ENCODE measurements around the gene B4GALNT4.
A peak's percentile ranks its signal among the peaks of the same experiment; 100 is the strongest.
"Not testable (repeated sequence)": the region's sequence is repeated elsewhere in the genome, so short reads cannot be mapped to it uniquely, and the experiment has no call there.

The B4GALNT4 gene

GRCh38 chr11:393219-394033 is 24.1 kb downstream of the B4GALNT4 start:
- Histone ChIP-seq H3K4me2 (ENCODE audit: low read length) (peak overlapping the region; percentile 32), H3K27me3 (ENCODE audit: control insufficient read depth, insufficient read depth, low read length) (peaks cover 7% of the 10 kb centered on the region), H3K36me3 (ENCODE audit: insufficient read depth, low read length) (no peaks in the 10 kb centered on the region), H3K4me3 (ENCODE audit: low read length) (no peak overlapping the region), H3K9me3 (replicated peaks; ENCODE audit: low read length) (no peaks in the 10 kb centered on the region), H3K9ac (ENCODE audit: low read depth, low read length) (no peak overlapping the region), H3K4me1 (ENCODE audit: control insufficient read depth, insufficient read depth, low read length) (peaks cover 39% of the 10 kb centered on the region)

DNA sequence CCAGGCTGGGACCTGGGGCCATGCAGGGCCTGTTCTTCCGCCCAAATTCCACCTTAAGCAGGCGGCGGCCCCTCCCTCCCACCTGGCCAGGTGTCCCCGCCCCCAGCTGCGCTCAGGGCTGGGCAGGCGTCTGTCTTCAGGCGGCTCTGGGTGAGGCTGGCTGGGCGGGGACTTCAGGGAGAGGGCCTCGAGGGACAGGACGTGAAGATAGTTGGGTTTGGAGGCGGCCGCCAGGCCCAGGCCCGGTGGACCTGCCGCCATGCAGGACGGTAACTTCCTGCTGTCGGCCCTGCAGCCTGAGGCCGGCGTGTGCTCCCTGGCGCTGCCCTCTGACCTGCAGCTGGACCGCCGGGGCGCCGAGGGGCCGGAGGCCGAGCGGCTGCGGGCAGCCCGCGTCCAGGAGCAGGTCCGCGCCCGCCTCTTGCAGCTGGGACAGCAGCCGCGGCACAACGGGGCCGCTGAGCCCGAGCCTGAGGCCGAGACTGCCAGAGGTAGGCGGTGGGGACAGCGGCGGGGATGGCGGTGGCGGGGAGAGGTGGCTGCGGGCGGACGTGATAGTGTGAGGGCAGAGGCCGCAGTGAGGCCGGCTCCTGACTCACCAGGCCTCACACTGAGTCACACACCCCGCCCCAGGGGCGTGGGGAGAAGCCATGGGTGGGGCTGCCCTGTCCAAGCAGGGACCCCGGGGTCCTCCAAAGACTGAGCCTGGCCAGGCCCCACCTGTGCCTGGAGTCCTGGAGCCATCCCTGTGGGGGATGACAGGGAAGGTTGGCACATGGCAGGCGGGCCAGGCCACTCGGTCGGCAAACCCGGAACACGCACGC is 24.9 kb downstream of the B4GALNT4 start, which contains the start of gene PKP3:
PKP3 (plus strand) TSS at position 176 of the 824 bp plus-strand sequence; CDS start at position 260, 84 bp downstream.
- Histone ChIP-seq H3K9me3 (replicated peaks; ENCODE audit: low read length) (no peaks in the 10 kb centered on the region), H3K36me3 (ENCODE audit: insufficient read depth, low read length) (no peaks in the 10 kb centered on the region), H3K4me3 (ENCODE audit: low read length) (peak within 1 kb of the TSS; percentile 0), H3K4me2 (ENCODE audit: low read length) (peak within 1 kb of the TSS; percentile 50), H3K9ac (ENCODE audit: low read depth, low read length) (no peak within 1 kb of the TSS), H3K4me1 (ENCODE audit: control insufficient read depth, insufficient read depth, low read length) (peaks cover 39% of the 10 kb centered on the region), H3K27me3 (ENCODE audit: control insufficient read depth, insufficient read depth, low read length) (peaks cover 3% of the 10 kb centered on the region)

DNA sequence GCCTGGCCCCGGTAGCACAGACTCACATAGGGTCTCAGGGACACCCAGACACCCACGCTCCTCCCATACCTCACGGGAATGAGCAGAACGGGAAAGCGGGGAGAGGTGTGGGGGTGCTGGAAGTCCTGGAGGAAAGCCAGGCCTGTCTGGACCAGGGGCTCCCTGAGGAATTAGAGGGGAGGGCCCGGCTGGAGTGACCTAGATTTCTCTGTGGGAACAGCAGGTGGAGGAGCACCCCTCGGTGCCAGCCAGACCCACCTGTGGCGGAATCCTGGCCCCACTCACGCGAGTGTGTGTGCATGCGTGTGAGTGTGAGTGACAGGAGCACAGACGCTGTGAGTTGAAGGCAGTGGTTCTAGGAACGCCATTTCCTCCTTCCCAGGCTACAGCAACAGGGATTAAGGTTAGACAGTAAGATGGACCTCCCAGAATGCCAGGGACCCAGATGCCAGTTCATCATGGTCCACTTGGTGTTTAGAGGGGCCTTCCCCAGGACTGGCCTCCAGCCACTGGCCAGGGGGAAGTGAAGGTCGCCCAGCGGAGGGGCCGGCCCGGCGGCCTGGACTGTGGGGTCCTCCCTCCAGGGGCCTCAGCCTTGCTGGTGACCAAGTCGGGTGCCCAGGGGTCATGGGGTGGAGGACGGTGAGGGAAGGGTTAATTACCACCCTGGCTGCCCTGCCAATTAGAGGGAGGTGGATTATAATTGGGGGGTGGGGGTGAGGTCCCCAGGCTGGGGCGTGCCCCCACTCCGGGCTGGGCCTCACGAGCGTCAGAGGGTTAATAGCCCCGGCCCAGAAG is 25.8 kb downstream of the B4GALNT4 start:
- peak overlapping the region; percentile 0 for H3K4me3 ChIP-seq (ENCODE audit: low read length)
- H3K36me3 ChIP-seq (ENCODE audit: insufficient read depth, low read length), result no peaks in the 10 kb centered on the region
- peak overlapping the region; percentile 50 for H3K4me2 ChIP-seq (ENCODE audit: low read length)
- H3K9ac ChIP-seq (ENCODE audit: low read depth, low read length), result no peak overlapping the region
- peaks cover under 1% of the 10 kb centered on the region for H3K27me3 ChIP-seq (ENCODE audit: control insufficient read depth, insufficient read depth, low read length)
- H3K9me3 ChIP-seq (replicated peaks; ENCODE audit: low read length), result no peaks in the 10 kb centered on the region
- H3K4me1 ChIP-seq (ENCODE audit: control insufficient read depth, insufficient read depth, low read length), result peaks cover 39% of the 10 kb centered on the region

DNA sequence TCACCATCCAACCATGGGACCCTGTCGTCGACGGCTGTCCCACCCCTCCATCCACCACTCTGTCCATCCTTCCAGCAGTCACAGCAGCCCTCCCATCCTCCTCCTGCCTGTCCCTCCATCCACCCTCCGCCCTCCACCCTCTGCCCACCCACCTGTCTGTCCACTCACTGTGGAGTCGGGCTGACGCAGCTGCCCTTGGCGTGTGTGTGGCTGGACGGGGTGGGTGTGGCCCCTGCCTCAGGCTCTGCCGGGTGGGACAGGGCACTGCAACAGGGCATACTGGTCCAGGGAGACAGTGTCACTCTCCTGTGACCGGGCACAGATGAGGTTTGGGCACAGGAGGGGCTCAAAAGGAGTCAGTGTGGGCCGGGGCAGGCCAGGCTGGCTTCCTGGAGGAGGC is 26.6 kb downstream of the B4GALNT4 start:
- Histone ChIP-seq H3K36me3 (ENCODE audit: insufficient read depth, low read length) (no peaks in the 10 kb centered on the region), H3K4me2 (ENCODE audit: low read length) (no peak overlapping the region), H3K9me3 (replicated peaks; ENCODE audit: low read length) (no peaks in the 10 kb centered on the region), H3K27me3 (ENCODE audit: control insufficient read depth, insufficient read depth, low read length) (no peaks in the 10 kb centered on the region), H3K4me3 (ENCODE audit: low read length) (no peak overlapping the region), H3K9ac (ENCODE audit: low read depth, low read length) (no peak overlapping the region), H3K4me1 (ENCODE audit: control insufficient read depth, insufficient read depth, low read length) (peaks cover 39% of the 10 kb centered on the region)

GRCh38 chr11:396511-396947 is 27.2 kb downstream of the B4GALNT4 start:
- peak overlapping the region; percentile 57 for H3K9ac ChIP-seq (ENCODE audit: low read depth, low read length)
- no peaks in the 10 kb centered on the region for H3K9me3 ChIP-seq (replicated peaks; ENCODE audit: low read length)
- peak overlapping the region; percentile 96 for H3K4me2 ChIP-seq (ENCODE audit: low read length)
- peak overlapping the region; percentile 72 for H3K4me3 ChIP-seq (ENCODE audit: low read length)
- H3K4me1 ChIP-seq (ENCODE audit: control insufficient read depth, insufficient read depth, low read length), result peaks cover 39% of the 10 kb centered on the region
- H3K27me3 ChIP-seq (ENCODE audit: control insufficient read depth, insufficient read depth, low read length), result no peaks in the 10 kb centered on the region
- no peaks in the 10 kb centered on the region for H3K36me3 ChIP-seq (ENCODE audit: insufficient read depth, low read length)

DNA sequence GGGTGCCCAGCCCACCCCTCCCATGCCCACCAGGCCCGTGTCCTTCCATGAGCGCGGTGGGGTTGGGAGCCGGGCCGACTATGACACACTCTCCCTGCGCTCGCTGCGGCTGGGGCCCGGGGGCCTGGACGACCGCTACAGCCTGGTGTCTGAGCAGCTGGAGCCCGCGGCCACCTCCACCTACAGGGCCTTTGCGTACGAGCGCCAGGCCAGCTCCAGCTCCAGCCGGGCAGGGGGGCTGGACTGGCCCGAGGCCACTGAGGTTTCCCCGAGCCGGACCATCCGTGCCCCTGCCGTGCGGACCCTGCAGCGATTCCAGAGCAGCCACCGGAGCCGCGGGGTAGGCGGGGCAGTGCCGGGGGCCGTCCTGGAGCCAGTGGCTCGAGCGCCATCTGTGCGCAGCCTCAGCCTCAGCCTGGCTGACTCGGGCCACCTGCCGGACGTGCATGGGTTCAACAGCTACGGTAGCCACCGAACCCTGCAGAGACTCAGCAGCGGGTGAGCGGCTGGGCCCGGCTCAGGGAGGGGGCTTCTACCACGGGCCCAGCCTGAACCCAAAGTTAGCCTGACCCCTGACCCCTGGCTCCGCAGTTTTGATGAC is 27.7 kb downstream of the B4GALNT4 start:
- Histone ChIP-seq H3K4me1 (ENCODE audit: control insufficient read depth, insufficient read depth, low read length) (peaks cover 39% of the 10 kb centered on the region), H3K9ac (ENCODE audit: low read depth, low read length) (peak overlapping the region; percentile 57), H3K4me3 (ENCODE audit: low read length) (peak overlapping the region; percentile 72), H3K4me2 (ENCODE audit: low read length) (peak overlapping the region; percentile 96), H3K27me3 (ENCODE audit: control insufficient read depth, insufficient read depth, low read length) (no peaks in the 10 kb centered on the region), H3K36me3 (ENCODE audit: insufficient read depth, low read length) (no peaks in the 10 kb centered on the region), H3K9me3 (replicated peaks; ENCODE audit: low read length) (no peaks in the 10 kb centered on the region)

GRCh38 chr11:398826-399225 is 29.5 kb downstream of the B4GALNT4 start:
- Histone ChIP-seq H3K27me3 (ENCODE audit: control insufficient read depth, insufficient read depth, low read length) (no peaks in the 10 kb centered on the region), H3K9ac (ENCODE audit: low read depth, low read length) (no peak overlapping the region), H3K9me3 (replicated peaks; ENCODE audit: low read length) (no peaks in the 10 kb centered on the region), H3K4me2 (ENCODE audit: low read length) (no peak overlapping the region), H3K4me1 (ENCODE audit: control insufficient read depth, insufficient read depth, low read length) (peaks cover 29% of the 10 kb centered on the region), H3K4me3 (ENCODE audit: low read length) (no peak overlapping the region), H3K36me3 (ENCODE audit: insufficient read depth, low read length) (no peaks in the 10 kb centered on the region)

- Histone ChIP-seq H3K36me3 (ENCODE audit: insufficient read depth, low read length) (no peaks in the 10 kb centered on the region), H3K27me3 (ENCODE audit: control insufficient read depth, insufficient read depth, low read length) (no peaks in the 10 kb centered on the region), H3K9me3 (replicated peaks; ENCODE audit: low read length) (no peaks in the 10 kb centered on the region), H3K4me2 (ENCODE audit: low read length) (no peak overlapping the region), H3K9ac (ENCODE audit: low read depth, low read length) (no peak overlapping the region), H3K4me3 (ENCODE audit: low read length) (no peak overlapping the region), H3K4me1 (ENCODE audit: control insufficient read depth, insufficient read depth, low read length) (peaks cover 19% of the 10 kb centered on the region)
Measured at GRCh38 chr11:399731-400211, 30.5 kb downstream of the B4GALNT4 start.

GRCh38 chr11:400241-400689 is 31.0 kb downstream of the B4GALNT4 start:
- Histone ChIP-seq H3K4me3 (ENCODE audit: low read length) (no peak overlapping the region), H3K4me1 (ENCODE audit: control insufficient read depth, insufficient read depth, low read length) (peaks cover 16% of the 10 kb centered on the region), H3K36me3 (ENCODE audit: insufficient read depth, low read length) (no peaks in the 10 kb centered on the region), H3K27me3 (ENCODE audit: control insufficient read depth, insufficient read depth, low read length) (no peaks in the 10 kb centered on the region), H3K9me3 (replicated peaks; ENCODE audit: low read length) (no peaks in the 10 kb centered on the region), H3K4me2 (ENCODE audit: low read length) (no peak overlapping the region), H3K9ac (ENCODE audit: low read depth, low read length) (no peak overlapping the region)

GRCh38 chr11:401196-401595 is 31.9 kb downstream of the B4GALNT4 start:
- H3K4me3 ChIP-seq (ENCODE audit: low read length); H3K27me3 ChIP-seq (ENCODE audit: control insufficient read depth, insufficient read depth, low read length); H3K4me2 ChIP-seq (ENCODE audit: low read length); H3K36me3 ChIP-seq (ENCODE audit: insufficient read depth, low read length); H3K9ac ChIP-seq (ENCODE audit: low read depth, low read length); H3K9me3 ChIP-seq (replicated peaks; ENCODE audit: low read length): not testable (repeated sequence)
- H3K4me1 ChIP-seq (ENCODE audit: control insufficient read depth, insufficient read depth, low read length), result peaks cover 20% of the 10 kb centered on the region

Measured in skeletal muscle satellite cell (primary cell).